B cell (primary cell): ENCODE data around the gene ROMO1.

Source experiments
- EZH2 ChIP-seq: IDR thresholded peaks from 2 replicates; pipeline ENCODE4 v1.6.1; 2012; ENCODE audit warnings: borderline replicate concordance, low read depth, mild to moderate bottlenecking, moderate library complexity, low read length; ENCODE audit not compliant: insufficient read depth, poor library complexity, severe bottlenecking
- TF ChIP-seq, protein P1 (sequence below): fragments of 200-600 bp; IDR thresholded peaks from one replicate; pipeline ENCODE4 v1.8.0; 2022; ENCODE audit warnings: antibody characterized with exemption, mild to moderate bottlenecking

DNA sequence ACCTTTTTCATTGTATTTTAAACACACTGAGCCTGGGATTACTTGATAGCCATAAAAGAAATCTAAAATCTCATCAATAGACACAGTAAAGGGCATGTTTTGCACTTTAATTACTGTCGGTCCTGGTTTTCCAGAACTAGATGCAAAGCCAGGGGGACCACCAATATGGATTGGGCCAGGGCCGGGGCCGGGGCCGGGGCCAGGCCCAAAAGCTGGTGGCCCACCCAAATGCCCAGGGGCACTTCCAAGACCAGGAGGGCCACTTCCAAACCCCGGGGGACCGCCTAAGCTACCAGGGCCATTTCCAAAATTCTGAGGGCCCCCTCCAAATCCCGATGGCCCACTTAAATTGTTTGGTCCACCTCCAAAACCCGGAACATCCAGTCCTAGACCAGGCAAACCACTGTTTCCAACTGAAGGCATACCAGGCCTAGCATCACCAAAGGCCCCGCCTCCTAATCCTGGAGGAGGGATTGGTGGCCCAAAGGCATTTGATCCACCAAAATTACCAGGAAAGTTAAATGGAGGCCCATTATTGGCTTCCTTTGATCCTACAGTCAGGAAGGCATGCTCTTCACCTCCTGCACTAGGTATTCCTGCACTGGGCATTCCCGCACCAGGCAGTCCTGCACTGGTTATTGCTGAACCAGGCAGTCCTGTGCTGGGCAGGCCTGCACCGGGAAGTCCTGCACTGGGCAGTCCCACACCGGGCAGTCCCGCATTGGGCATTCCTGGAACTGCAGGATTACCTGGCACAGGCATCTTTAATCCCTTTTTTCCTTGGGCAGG, 46.4 kb upstream of the ROMO1 start:
- TF ChIP-seq, protein P1, sequence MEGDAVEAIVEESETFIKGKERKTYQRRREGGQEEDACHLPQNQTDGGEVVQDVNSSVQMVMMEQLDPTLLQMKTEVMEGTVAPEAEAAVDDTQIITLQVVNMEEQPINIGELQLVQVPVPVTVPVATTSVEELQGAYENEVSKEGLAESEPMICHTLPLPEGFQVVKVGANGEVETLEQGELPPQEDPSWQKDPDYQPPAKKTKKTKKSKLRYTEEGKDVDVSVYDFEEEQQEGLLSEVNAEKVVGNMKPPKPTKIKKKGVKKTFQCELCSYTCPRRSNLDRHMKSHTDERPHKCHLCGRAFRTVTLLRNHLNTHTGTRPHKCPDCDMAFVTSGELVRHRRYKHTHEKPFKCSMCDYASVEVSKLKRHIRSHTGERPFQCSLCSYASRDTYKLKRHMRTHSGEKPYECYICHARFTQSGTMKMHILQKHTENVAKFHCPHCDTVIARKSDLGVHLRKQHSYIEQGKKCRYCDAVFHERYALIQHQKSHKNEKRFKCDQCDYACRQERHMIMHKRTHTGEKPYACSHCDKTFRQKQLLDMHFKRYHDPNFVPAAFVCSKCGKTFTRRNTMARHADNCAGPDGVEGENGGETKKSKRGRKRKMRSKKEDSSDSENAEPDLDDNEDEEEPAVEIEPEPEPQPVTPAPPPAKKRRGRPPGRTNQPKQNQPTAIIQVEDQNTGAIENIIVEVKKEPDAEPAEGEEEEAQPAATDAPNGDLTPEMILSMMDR: no peak
- TF ChIP-seq EZH2: no peak
